Loucy (cell line): Measurements from ENCODE around the gene E2F3.

Experiments
- H2AFZ ChIP-seq: fragments of 200-600 bp; sonication (generic); 2 replicates; pipeline ENCODE4 v1.6.0; 2016; ENCODE audit warnings: antibody characterized with exemption, mild to moderate bottlenecking, low read length, moderate library complexity
- H3F3A ChIP-seq: fragments of 200-600 bp; 2 replicates; pipeline ENCODE4 v1.6.0; 2016; ENCODE audit warnings: antibody characterized with exemption, low read depth, mild to moderate bottlenecking
- H3K27me3 ChIP-seq: fragments of 200-600 bp; sonication (generic); 2 replicates; pipeline ENCODE4 v1.6.1; 2014; ENCODE audit warnings: low read length, mild to moderate bottlenecking; ENCODE audit not compliant: insufficient read depth, poor library complexity, severe bottlenecking
- H3K36me3 ChIP-seq: fragments of 200-600 bp; sonication (generic); 2 replicates; pipeline ENCODE4 v1.6.1; 2016; ENCODE audit warnings: low read length; ENCODE audit not compliant: insufficient read depth
- H3K4me1 ChIP-seq: fragments of 200-600 bp; sonication (generic); 2 replicates; pipeline ENCODE4 v1.5.1; 2014; ENCODE audit warnings: low read length, mild to moderate bottlenecking; ENCODE audit not compliant: insufficient read depth, poor library complexity, severe bottlenecking
- H3K4me2 ChIP-seq: fragments of 200-600 bp; sonication (generic); 2 replicates; pipeline ENCODE4 v1.6.0; 2014; ENCODE audit warnings: antibody characterized with exemption, low read length, low read depth, mild to moderate bottlenecking; ENCODE audit not compliant: poor library complexity, severe bottlenecking
- H3K4me3 ChIP-seq: fragments of 200-600 bp; sonication (generic); 2 replicates; pipeline ENCODE4 v1.5.1; 2014; ENCODE audit warnings: low read length, mild to moderate bottlenecking, mixed read lengths; ENCODE audit not compliant: poor library complexity, severe bottlenecking
- H3K79me2 ChIP-seq: fragments of 200-600 bp; sonication (generic); 2 replicates; pipeline ENCODE4 v1.6.1; 2014; ENCODE audit warnings: low read length; ENCODE audit not compliant: insufficient read depth
- H3K9ac ChIP-seq: fragments of 200-600 bp; sonication (generic); 2 replicates; pipeline ENCODE4 v1.6.0; 2014; ENCODE audit warnings: mild to moderate bottlenecking, low read depth, low read length, moderate library complexity; ENCODE audit not compliant: poor library complexity, severe bottlenecking
- H3K9me2 ChIP-seq: fragments of 200-600 bp; sonication (generic); replicated peaks from 2 replicates; pipeline ENCODE4 v1.6.1; 2016; ENCODE audit warnings: low read depth, low read length, mixed read lengths
- H3K9me3 ChIP-seq: fragments of 200-600 bp; sonication (generic); 2 replicates; pipeline ENCODE4 v1.6.1; 2014; ENCODE audit warnings: mild to moderate bottlenecking, antibody characterized with exemption, low read length, low read depth; ENCODE audit not compliant: insufficient read depth
- H4K20me1 ChIP-seq: fragments of 200-600 bp; sonication (generic); 2 replicates; pipeline ENCODE4 v1.6.0; 2014; ENCODE audit warnings: antibody characterized with exemption, low read length, mild to moderate bottlenecking; ENCODE audit not compliant: insufficient read depth, poor library complexity, severe bottlenecking
- EZH2phosphoT487 ChIP-seq: fragments of 200-600 bp; IDR thresholded peaks from 2 replicates; pipeline ENCODE4 v1.6.1; 2018; ENCODE audit warnings: antibody characterized with exemption, mild to moderate bottlenecking, moderate library complexity, borderline replicate concordance
- TF ChIP-seq, protein P1 (sequence below): fragments of 200-600 bp; sonication (generic); conservative IDR thresholded peaks from 2 replicates; pipeline ENCODE4 v1.5.1; 2014; ENCODE audit warnings: mild to moderate bottlenecking, antibody characterized with exemption, low read length

Gene E2F3

DNA sequence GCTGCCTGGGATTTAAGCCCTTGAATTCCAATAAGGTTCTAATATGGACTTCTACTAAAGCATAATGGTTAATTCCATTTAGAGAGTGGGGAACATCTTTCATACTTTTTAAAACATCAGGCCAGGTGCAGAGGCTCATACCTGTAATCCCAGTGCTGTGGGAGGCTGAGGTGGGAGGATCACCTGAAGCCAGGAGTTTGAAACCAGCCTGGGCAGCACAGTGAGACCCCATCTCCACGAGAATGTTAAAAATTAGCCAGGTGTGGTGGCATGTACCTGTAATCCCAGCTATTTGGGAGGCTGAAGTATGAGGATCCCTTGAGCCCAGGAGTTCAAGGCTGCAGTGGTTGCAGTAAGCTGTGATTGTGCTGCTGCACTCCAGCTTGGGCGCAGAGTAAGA is 35.0 kb downstream of the E2F3 start:
- Histone ChIP-seq H3F3A (no peaks in the 10 kb centered on the region), H3K79me2 (peaks cover 98% of the 10 kb centered on the region), H3K4me2 (no peak overlapping the region), H3K9me2 (no peaks in the 10 kb centered on the region), H3K9ac (no peak overlapping the region), H3K27me3 (no peaks in the 10 kb centered on the region), H3K4me3 (no peak overlapping the region), H3K36me3 (peaks cover 69% of the 10 kb centered on the region), H4K20me1 (peaks cover 90% of the 10 kb centered on the region), H2AFZ (no peak overlapping the region), H3K4me1 (no peaks in the 10 kb centered on the region), H3K9me3 (no peaks in the 10 kb centered on the region)
- no peak for TF ChIP-seq EZH2phosphoT487
- TF ChIP-seq, protein P1, sequence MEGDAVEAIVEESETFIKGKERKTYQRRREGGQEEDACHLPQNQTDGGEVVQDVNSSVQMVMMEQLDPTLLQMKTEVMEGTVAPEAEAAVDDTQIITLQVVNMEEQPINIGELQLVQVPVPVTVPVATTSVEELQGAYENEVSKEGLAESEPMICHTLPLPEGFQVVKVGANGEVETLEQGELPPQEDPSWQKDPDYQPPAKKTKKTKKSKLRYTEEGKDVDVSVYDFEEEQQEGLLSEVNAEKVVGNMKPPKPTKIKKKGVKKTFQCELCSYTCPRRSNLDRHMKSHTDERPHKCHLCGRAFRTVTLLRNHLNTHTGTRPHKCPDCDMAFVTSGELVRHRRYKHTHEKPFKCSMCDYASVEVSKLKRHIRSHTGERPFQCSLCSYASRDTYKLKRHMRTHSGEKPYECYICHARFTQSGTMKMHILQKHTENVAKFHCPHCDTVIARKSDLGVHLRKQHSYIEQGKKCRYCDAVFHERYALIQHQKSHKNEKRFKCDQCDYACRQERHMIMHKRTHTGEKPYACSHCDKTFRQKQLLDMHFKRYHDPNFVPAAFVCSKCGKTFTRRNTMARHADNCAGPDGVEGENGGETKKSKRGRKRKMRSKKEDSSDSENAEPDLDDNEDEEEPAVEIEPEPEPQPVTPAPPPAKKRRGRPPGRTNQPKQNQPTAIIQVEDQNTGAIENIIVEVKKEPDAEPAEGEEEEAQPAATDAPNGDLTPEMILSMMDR, result no peak

DNA sequence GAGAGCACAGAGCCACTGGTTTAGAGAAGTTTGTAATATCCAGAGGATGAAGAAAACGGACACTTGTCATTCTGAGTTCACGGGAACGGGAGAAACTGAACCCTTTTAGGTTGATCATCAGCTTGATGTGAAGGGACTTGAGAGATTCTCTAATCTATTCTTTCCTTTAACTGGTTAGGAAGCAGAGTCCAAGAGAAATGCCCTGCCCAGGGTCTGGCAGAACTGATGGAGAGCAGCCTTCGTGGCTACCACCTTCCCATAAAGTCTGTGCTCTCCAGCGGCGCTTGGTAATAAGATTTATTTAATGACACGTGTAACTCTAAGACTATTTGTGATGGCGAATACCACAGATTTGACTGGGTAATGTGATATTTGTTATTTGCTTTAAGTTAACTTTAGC is 36.0 kb downstream of the E2F3 start:
- Histone ChIP-seq H3K9ac (no peak overlapping the region), H3K9me2 (no peaks in the 10 kb centered on the region), H3K27me3 (no peaks in the 10 kb centered on the region), H3K79me2 (peaks cover 98% of the 10 kb centered on the region), H2AFZ (no peak overlapping the region), H3K4me1 (no peaks in the 10 kb centered on the region), H4K20me1 (peaks cover 89% of the 10 kb centered on the region), H3K4me3 (no peak overlapping the region), H3F3A (no peaks in the 10 kb centered on the region), H3K36me3 (peaks cover 64% of the 10 kb centered on the region), H3K9me3 (no peaks in the 10 kb centered on the region), H3K4me2 (no peak overlapping the region)
- TF ChIP-seq EZH2phosphoT487, result no peak
- TF ChIP-seq, protein P1, result no peak

- Histone ChIP-seq H2AFZ (no peak overlapping the region), H3K79me2 (peaks cover 98% of the 10 kb centered on the region), H3K4me1 (no peaks in the 10 kb centered on the region), H3K4me2 (no peak overlapping the region), H3K9ac (no peak overlapping the region), H4K20me1 (peaks cover 89% of the 10 kb centered on the region), H3K9me2 (no peaks in the 10 kb centered on the region), H3F3A (no peaks in the 10 kb centered on the region), H3K9me3 (no peaks in the 10 kb centered on the region), H3K27me3 (no peaks in the 10 kb centered on the region), H3K4me3 (no peak overlapping the region), H3K36me3 (peaks cover 64% of the 10 kb centered on the region; the same call in 1 of the 2 replicates)
- no peak for TF ChIP-seq EZH2phosphoT487
- TF ChIP-seq, protein P1, result no peak
These were observed 36.9 kb downstream of the E2F3 start for GRCh38 chr6:20438462-20439070.
